Natural killer cell (primary cell): ENCODE measurements around the gene RALGPS1. TPM values are rescaled to one million over a fixed set of nuclear protein-coding genes. Genes with fewer than 3 reads are reported as not detected.

Source experiments
- ATAC-seq, 3 donors: fragments of 150-1000 bp in 2 of 3; fragments of 200-7000 bp in 1 of 3; cut with Tn5 transposase; 1 replicate in 1 of 3; 2 replicates in 2 of 3; pipeline ENCODE4 v1.10.0; 2021; ENCODE audit warnings: mild to moderate bottlenecking in 2 of 3, moderate library complexity in 2 of 3
- DNase-seq, 2 donors: peaks; one replicate each; pipeline versions ENCODE4 v3.0.0 to v3.0.0-alpha.2; 2013 to 2021; ENCODE audit warnings: mixed read lengths in 1 of 2
- H3K27ac ChIP-seq: one replicate; pipeline ENCODE4 v1.5.1; 2013; ENCODE audit warnings: mild to moderate bottlenecking, low read length
- H3K27me3 ChIP-seq: one replicate; pipeline ENCODE4 v1.6.1; 2013; ENCODE audit warnings: low read length; ENCODE audit not compliant: control insufficient read depth, insufficient read depth
- H3K36me3 ChIP-seq: one replicate; pipeline ENCODE4 v1.6.1; 2013; ENCODE audit warnings: low read length; ENCODE audit not compliant: control insufficient read depth, insufficient read depth
- H3K4me1 ChIP-seq: one replicate; pipeline ENCODE4 v1.6.1; 2013; ENCODE audit warnings: low read length; ENCODE audit not compliant: control insufficient read depth, insufficient read depth
- H3K4me3 ChIP-seq: one replicate; pipeline ENCODE4 v1.5.1; 2013; ENCODE audit warnings: low read length
- H3K9me3 ChIP-seq: one replicate; pipeline ENCODE4 v1.6.1; 2013; ENCODE audit warnings: low read length; ENCODE audit not compliant: control insufficient read depth, insufficient read depth
- H3K27ac Mint-ChIP-seq, 2 donors: one replicate each; pipeline ENCODE4 v1.8.0; 2022; ENCODE audit warnings: mild to moderate bottlenecking in 2 of 2, mixed read lengths in 2 of 2, moderate library complexity in 1 of 2
- H3K27me3 Mint-ChIP-seq, 2 donors: one replicate each; pipeline ENCODE4 v1.8.0; 2022; ENCODE audit warnings: low read depth in 2 of 2, mixed read lengths in 2 of 2
- H3K36me3 Mint-ChIP-seq: one replicate; pipeline ENCODE4 v1.8.0; 2022; ENCODE audit warnings: mixed read lengths
- H3K4me1 Mint-ChIP-seq, 2 donors: one replicate each; pipeline ENCODE4 v1.8.0; 2022; ENCODE audit warnings: mixed read lengths in 2 of 2
- H3K4me3 Mint-ChIP-seq: one replicate; pipeline ENCODE4 v1.8.0; 2022; ENCODE audit warnings: mild to moderate bottlenecking, moderate library complexity, mixed read lengths
- H3K9me3 Mint-ChIP-seq, 2 donors: one replicate each; pipeline ENCODE4 v1.8.0; 2022; ENCODE audit warnings: mixed read lengths in 2 of 2
- WGBS: methylation state at CpG from one replicate; pipeline ENCODE4 v1.1.7; 2013; ENCODE audit warnings: missing lambda C conversion rate; ENCODE audit not compliant: insufficient coverage; 5-methylcytosine and 5-hydroxymethylcytosine counted together
- intact Hi-C: fragments of 100-400 bp; cut with micrococcal nuclease; formaldehyde crosslinking; loops from one replicate; pipeline ENCODE4 v1.14.2; 2022
- total RNA-seq, 4 donors: library from RNA; stranded (reverse); fragments of 120-200 nt in 1 of 4; gene quantifications; one replicate each; pipeline versions ENCODE4 v1.2.3 to v1.2.4, GENCODE V29; 2013 to 2022
- TF ChIP-seq, protein P1 (sequence below): fragments of 200-600 bp; IDR thresholded peaks from one replicate; pipeline ENCODE4 v1.8.0; 2022; ENCODE audit warnings: antibody characterized with exemption

Gene RALGPS1
- total RNA-seq, 3 donors from 2014 or later (not counting 1 experiment from before 2014, with no cell fraction given): 11.9 to 21.2 (median 13.2) TPM

- ATAC-seq (no peak), DNase-seq (no peak)
- intact Hi-C loops: no loop called here
- WGBS: 90% methylated on average over 9 of the region's 9 CpGs
- Mint-ChIP-seq H3K36me3 (no peaks in the 10 kb centered on the region), H3K27me3 (peaks cover 0 to 4% of the 10 kb centered on the region in 2 donors), H3K27ac (no peak overlapping the region), H3K4me1 (no peaks in the 10 kb centered on the region), H3K4me3 (no peak overlapping the region), H3K9me3 (no peaks in the 10 kb centered on the region)
- no peaks in the 10 kb centered on the region for H3K36me3 ChIP-seq
- H3K4me3 ChIP-seq: no peak overlapping the region
- no peaks in the 10 kb centered on the region for H3K27me3 ChIP-seq
- no peaks in the 10 kb centered on the region for H3K4me1 ChIP-seq
- H3K9me3 ChIP-seq: no peaks in the 10 kb centered on the region
- TF ChIP-seq, protein P1, sequence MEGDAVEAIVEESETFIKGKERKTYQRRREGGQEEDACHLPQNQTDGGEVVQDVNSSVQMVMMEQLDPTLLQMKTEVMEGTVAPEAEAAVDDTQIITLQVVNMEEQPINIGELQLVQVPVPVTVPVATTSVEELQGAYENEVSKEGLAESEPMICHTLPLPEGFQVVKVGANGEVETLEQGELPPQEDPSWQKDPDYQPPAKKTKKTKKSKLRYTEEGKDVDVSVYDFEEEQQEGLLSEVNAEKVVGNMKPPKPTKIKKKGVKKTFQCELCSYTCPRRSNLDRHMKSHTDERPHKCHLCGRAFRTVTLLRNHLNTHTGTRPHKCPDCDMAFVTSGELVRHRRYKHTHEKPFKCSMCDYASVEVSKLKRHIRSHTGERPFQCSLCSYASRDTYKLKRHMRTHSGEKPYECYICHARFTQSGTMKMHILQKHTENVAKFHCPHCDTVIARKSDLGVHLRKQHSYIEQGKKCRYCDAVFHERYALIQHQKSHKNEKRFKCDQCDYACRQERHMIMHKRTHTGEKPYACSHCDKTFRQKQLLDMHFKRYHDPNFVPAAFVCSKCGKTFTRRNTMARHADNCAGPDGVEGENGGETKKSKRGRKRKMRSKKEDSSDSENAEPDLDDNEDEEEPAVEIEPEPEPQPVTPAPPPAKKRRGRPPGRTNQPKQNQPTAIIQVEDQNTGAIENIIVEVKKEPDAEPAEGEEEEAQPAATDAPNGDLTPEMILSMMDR: no peak
- H3K27ac ChIP-seq: no peak overlapping the region
Measured at GRCh38 chr9:127140842-127141675, 226.5 kb downstream of the RALGPS1 start.

DNA sequence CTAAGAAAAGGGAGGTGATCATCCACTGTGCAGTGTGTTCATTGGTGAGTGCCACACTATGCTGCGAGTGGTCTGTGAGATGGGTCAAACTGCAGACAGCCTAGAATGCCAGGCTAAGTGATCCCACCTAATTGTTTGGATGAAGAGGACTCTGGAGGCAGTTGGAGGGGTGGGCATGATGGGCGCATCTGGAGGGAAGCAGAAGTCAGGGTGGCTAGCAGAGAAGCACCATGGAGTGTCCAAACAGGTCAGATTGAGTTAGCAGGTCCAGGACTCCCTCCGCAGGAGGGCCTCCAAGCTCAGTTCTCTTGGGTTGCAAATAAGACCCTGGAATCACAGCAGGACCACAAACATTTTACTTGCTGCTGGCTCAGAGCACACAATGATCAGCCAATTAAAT, 227.7 kb downstream of the RALGPS1 start:
- no peaks in the 10 kb centered on the region for H3K36me3 Mint-ChIP-seq
- no peak overlapping the region for H3K27ac Mint-ChIP-seq
- H3K4me3 ChIP-seq: no peak overlapping the region
- DNase-seq (no peak), ATAC-seq (no peak)
- no peak overlapping the region for H3K27ac ChIP-seq
- no peaks in the 10 kb centered on the region for H3K4me1 ChIP-seq
- intact Hi-C loops: no loop called here
- H3K36me3 ChIP-seq: no peaks in the 10 kb centered on the region
- peaks cover 0 to 2% of the 10 kb centered on the region in 2 donors for H3K9me3 Mint-ChIP-seq
- H3K27me3 ChIP-seq: no peaks in the 10 kb centered on the region
- no peaks in the 10 kb centered on the region for H3K9me3 ChIP-seq
- no peaks in the 10 kb centered on the region for H3K4me1 Mint-ChIP-seq
- TF ChIP-seq, protein P1: no peak
- H3K27me3 Mint-ChIP-seq: peaks cover 4 to 5% of the 10 kb centered on the region in 2 donors
- WGBS: 96% methylated on average over 3 of the region's 3 CpGs
- no peak overlapping the region for H3K4me3 Mint-ChIP-seq

DNA sequence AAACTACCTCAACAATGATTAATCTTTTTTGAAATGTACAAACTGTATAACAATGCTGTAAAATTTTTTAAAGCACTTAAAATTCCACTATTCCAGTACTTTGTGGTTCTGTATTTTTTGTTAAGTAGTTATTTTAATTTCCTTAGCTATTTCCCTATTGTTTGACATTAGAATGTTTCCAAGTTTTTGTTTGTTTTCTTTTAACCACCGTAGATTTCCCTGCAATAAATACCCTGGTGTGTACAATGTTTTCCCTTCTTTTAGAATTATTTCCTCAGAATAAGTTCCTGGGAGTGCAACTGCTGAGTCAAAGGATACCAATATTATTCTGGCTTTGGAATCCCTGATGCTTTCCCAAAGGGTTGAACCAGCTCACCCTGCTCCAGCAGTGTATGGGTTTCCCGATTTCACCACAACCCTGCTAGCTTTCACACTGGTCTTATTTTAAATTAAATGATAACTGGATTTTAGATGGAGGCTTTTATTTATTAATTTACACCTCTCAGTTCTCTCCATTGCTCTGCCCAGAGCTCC, 228.4 kb downstream of the RALGPS1 start:
- H3K36me3 Mint-ChIP-seq: no peaks in the 10 kb centered on the region
- H3K4me1 Mint-ChIP-seq: no peaks in the 10 kb centered on the region
- peaks cover 4 to 7% of the 10 kb centered on the region in 2 donors for H3K27me3 Mint-ChIP-seq
- DNase-seq (no peak), ATAC-seq (no peak)
- no peaks in the 10 kb centered on the region for H3K4me1 ChIP-seq
- TF ChIP-seq, protein P1: no peak
- H3K27ac ChIP-seq: no peak overlapping the region
- no peaks in the 10 kb centered on the region for H3K9me3 ChIP-seq
- H3K27me3 ChIP-seq: no peaks in the 10 kb centered on the region
- WGBS: 100% methylated on average over 1 of the region's 2 CpGs
- H3K27ac Mint-ChIP-seq: no peak overlapping the region
- no peaks in the 10 kb centered on the region for H3K36me3 ChIP-seq
- no peak overlapping the region for H3K4me3 Mint-ChIP-seq
- intact Hi-C loops: no loop called here
- H3K9me3 Mint-ChIP-seq: peaks cover 0 to 2% of the 10 kb centered on the region in 2 donors
- H3K4me3 ChIP-seq: no peak overlapping the region
